Liver (tissue), 9 donors: ENCODE measurements around the gene UBE2S. TPM values are rescaled to one million over a fixed set of nuclear protein-coding genes. Genes with fewer than 3 reads are reported as not detected.

Source experiments
- DNase-seq: peaks from one replicate; pipeline ENCODE4 v3.0.0-alpha.2; 2017; ENCODE audit warnings: low spot score
- H3K27ac ChIP-seq, 2 donors: one replicate each; pipeline ENCODE4 v1.7.0; 2013; ENCODE audit warnings: inconsistent platforms in 2 of 2, low read length in 2 of 2, control low read depth in 1 of 2, low read depth in 1 of 2, mild to moderate bottlenecking in 1 of 2
- H3K27me3 ChIP-seq, 4 donors: one replicate each; pipeline versions ENCODE4 v1.6.1 to v1.7.0; 2013; ENCODE audit warnings: low read length in 3 of 4, inconsistent platforms in 1 of 4, mild to moderate bottlenecking in 1 of 4, moderate library complexity in 1 of 4; ENCODE audit not compliant: control insufficient read depth in 4 of 4, insufficient read depth in 4 of 4
- H3K36me3 ChIP-seq, 4 donors: one replicate each; pipeline versions ENCODE4 v1.6.1 to v1.7.0; 2013; ENCODE audit warnings: low read length in 3 of 4, mild to moderate bottlenecking in 3 of 4, low read depth in 1 of 4, moderate library complexity in 1 of 4; ENCODE audit not compliant: control insufficient read depth in 4 of 4, insufficient read depth in 3 of 4
- H3K4me1 ChIP-seq, 4 donors: one replicate each; pipeline versions ENCODE4 v1.6.1 to v1.7.0; 2013; ENCODE audit warnings: low read length in 3 of 4, mild to moderate bottlenecking in 3 of 4, moderate library complexity in 1 of 4; ENCODE audit not compliant: control insufficient read depth in 4 of 4, insufficient read depth in 4 of 4
- H3K4me3 ChIP-seq, 3 donors: one replicate each; pipeline versions ENCODE4 v1.6.1 to v1.7.0; 2013; ENCODE audit warnings: low read length in 3 of 3, control low read depth in 1 of 3, low read depth in 1 of 3, mild to moderate bottlenecking in 1 of 3
- H3K9ac ChIP-seq, 2 donors: one replicate each; pipeline ENCODE4 v1.7.0; 2013; ENCODE audit warnings: low read length in 2 of 2, mild to moderate bottlenecking in 2 of 2, moderate library complexity in 2 of 2, control low read depth in 1 of 2, low read depth in 1 of 2
- H3K9me3 ChIP-seq, 4 donors: one replicate each; pipeline versions ENCODE4 v1.6.1 to v1.7.0; 2013; ENCODE audit warnings: low read length in 3 of 4; ENCODE audit not compliant: control insufficient read depth in 4 of 4
- CTCF ChIP-seq: fragments of 150-350 bp; IDR thresholded peaks from 2 replicates; pipeline ENCODE4 v1.5.1; 2017; ENCODE audit warnings: improper control_type of control experiment, low read depth, low read length; ENCODE audit not compliant: missing input control
- EGR1 ChIP-seq, 2 donors: IDR thresholded peaks; 2 replicates each; pipeline ENCODE4 v1.6.1; 2016 to 2018; ENCODE audit warnings: antibody characterized with exemption in 2 of 2, low read depth in 2 of 2
- FOXA1 ChIP-seq: IDR thresholded peaks from 2 replicates; pipeline ENCODE4 v1.6.1; 2016; ENCODE audit warnings: antibody characterized with exemption
- FOXA2 ChIP-seq: IDR thresholded peaks from 2 replicates; pipeline ENCODE4 v1.6.1; 2016; ENCODE audit warnings: antibody characterized with exemption
- GABPA ChIP-seq, 2 donors: IDR thresholded peaks in 1 of 2; conservative IDR thresholded peaks in 1 of 2; 2 replicates each; pipeline ENCODE4 v1.6.1; 2016; ENCODE audit warnings: antibody characterized with exemption in 2 of 2, mild to moderate bottlenecking in 1 of 2, moderate library complexity in 1 of 2
- HNF4A ChIP-seq, 2 donors: conservative IDR thresholded peaks; 2 replicates each; pipeline ENCODE4 v1.6.1; 2016; ENCODE audit warnings: antibody characterized with exemption in 2 of 2, mild to moderate bottlenecking in 2 of 2
- HNF4G ChIP-seq: IDR thresholded peaks from 2 replicates; pipeline ENCODE4 v1.6.1; 2016; ENCODE audit warnings: antibody characterized with exemption
- JUND ChIP-seq, 2 donors: IDR thresholded peaks; 2 replicates each; pipeline ENCODE4 v1.6.1; 2016; ENCODE audit warnings: antibody characterized with exemption in 2 of 2
- NR2F2 ChIP-seq: IDR thresholded peaks from 2 replicates; pipeline ENCODE4 v1.6.1; 2016; ENCODE audit warnings: antibody characterized with exemption
- RAD21 ChIP-seq, 2 donors: IDR thresholded peaks; 2 replicates each; pipeline ENCODE4 v1.6.1; 2016; ENCODE audit warnings: antibody characterized with exemption in 2 of 2, mild to moderate bottlenecking in 2 of 2
- REST ChIP-seq: IDR thresholded peaks from 2 replicates; pipeline ENCODE4 v1.6.1; 2016; ENCODE audit warnings: antibody characterized with exemption, mild to moderate bottlenecking
- RXRA ChIP-seq, 2 donors: IDR thresholded peaks; 2 replicates each; pipeline ENCODE4 v1.6.1; 2017 to 2018; ENCODE audit warnings: antibody characterized with exemption in 2 of 2, mild to moderate bottlenecking in 1 of 2
- SP1 ChIP-seq: IDR thresholded peaks from 2 replicates; pipeline ENCODE4 v1.6.1; 2018; ENCODE audit warnings: antibody characterized with exemption, mild to moderate bottlenecking
- TAF1 ChIP-seq: conservative IDR thresholded peaks from 2 replicates; pipeline ENCODE4 v1.6.1; 2016; ENCODE audit warnings: antibody characterized with exemption, mild to moderate bottlenecking
- YY1 ChIP-seq: IDR thresholded peaks from 2 replicates; pipeline ENCODE4 v1.6.1; 2016; ENCODE audit warnings: antibody characterized with exemption, mild to moderate bottlenecking
- WGBS: extraction: QIAGEN DNeasy Blood & Tissue Kit; methylation state at CpG from one replicate; pipeline ENCODE4 v1.1.7; 2013; 5-methylcytosine and 5-hydroxymethylcytosine counted together
- polyA plus RNA-seq, 2 donors: library from polyadenylated mRNA; stranded (reverse) in 1 of 2; unstranded in 1 of 2; fragments of 200-250 nt in 1 of 2; fragments of >200 nt in 1 of 2; fragmentation: Nextera tagmentation in 1 of 2; extraction: Ambion mirVana in 1 of 2; gene quantifications; one replicate each; pipeline versions ENCODE4 v1.2.1 to v1.2.3, GENCODE V29; 2013 to 2015
- total RNA-seq, 2 donors: library from RNA; depleted of rRNA; stranded (reverse); fragments of >200 nt; gene quantifications; one replicate each; pipeline ENCODE4 v1.2.3, GENCODE V29; 2014
- TF ChIP-seq, protein P1 (sequence below): IDR thresholded peaks from 2 replicates; pipeline ENCODE4 v1.6.1; 2016; ENCODE audit warnings: antibody characterized with exemption
- TF ChIP-seq, protein P2 (sequence below): IDR thresholded peaks from 2 replicates; pipeline ENCODE4 v1.6.1; 2016; ENCODE audit warnings: antibody characterized with exemption
- TF ChIP-seq, protein P3 (sequence below): IDR thresholded peaks from 2 replicates; pipeline ENCODE4 v1.6.1; 2016; ENCODE audit warnings: antibody characterized with exemption
- donor health status: healthy.
- donor health status: healthy.
- donor health status: healthy.
- donor health status: healthy.
- donor health status: healthy.

The UBE2S gene
- total and polyA plus RNA-seq, 4 donors = 5.2 to 95.2 (median 6.8) TPM

- no peak for TF ChIP-seq REST
These were observed 46.7 kb downstream of the UBE2S start (continued) for GRCh38 chr19:55360902-55361301.

- H3K27me3 ChIP-seq = peaks cover 0 to 3% (median 0%) of the 10 kb centered on the region in 4 donors
- DNase-seq = no peak
- no peaks in the 10 kb centered on the region for H3K9me3 ChIP-seq
- no peaks in the 10 kb centered on the region for H3K4me1 ChIP-seq
- no peak overlapping the region for H3K27ac ChIP-seq
- H3K36me3 ChIP-seq = no peaks in the 10 kb centered on the region
- WGBS = 80% methylated on average over 32 of the region's 32 CpGs
- TF ChIP-seq FOXA2 (no peak), SP1 (no peak), RXRA (IDR thresholded peaks at IDR 0.05) (no peak), JUND (IDR thresholded peaks at IDR 0.05) (no peak), GABPA (IDR thresholded peaks at IDR 0.05 in 1 of 2, conservative IDR thresholded peaks at IDR 0.05 in 1 of 2) (no peak), HNF4G (no peak), YY1 (no peak), FOXA1 (no peak), REST (no peak), NR2F2 (no peak), EGR1 (IDR thresholded peaks at IDR 0.05; ENCODE audit: low read depth in 2 of 2) (no peak), CTCF (no peak), TAF1 (no peak), RAD21 (IDR thresholded peaks at IDR 0.05) (no peak), HNF4A (conservative IDR thresholded peaks at IDR 0.05) (no peak)
- TF ChIP-seq, protein P1, sequence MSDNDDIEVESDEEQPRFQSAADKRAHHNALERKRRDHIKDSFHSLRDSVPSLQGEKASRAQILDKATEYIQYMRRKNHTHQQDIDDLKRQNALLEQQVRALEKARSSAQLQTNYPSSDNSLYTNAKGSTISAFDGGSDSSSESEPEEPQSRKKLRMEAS = no peak
- TF ChIP-seq, protein P2, sequence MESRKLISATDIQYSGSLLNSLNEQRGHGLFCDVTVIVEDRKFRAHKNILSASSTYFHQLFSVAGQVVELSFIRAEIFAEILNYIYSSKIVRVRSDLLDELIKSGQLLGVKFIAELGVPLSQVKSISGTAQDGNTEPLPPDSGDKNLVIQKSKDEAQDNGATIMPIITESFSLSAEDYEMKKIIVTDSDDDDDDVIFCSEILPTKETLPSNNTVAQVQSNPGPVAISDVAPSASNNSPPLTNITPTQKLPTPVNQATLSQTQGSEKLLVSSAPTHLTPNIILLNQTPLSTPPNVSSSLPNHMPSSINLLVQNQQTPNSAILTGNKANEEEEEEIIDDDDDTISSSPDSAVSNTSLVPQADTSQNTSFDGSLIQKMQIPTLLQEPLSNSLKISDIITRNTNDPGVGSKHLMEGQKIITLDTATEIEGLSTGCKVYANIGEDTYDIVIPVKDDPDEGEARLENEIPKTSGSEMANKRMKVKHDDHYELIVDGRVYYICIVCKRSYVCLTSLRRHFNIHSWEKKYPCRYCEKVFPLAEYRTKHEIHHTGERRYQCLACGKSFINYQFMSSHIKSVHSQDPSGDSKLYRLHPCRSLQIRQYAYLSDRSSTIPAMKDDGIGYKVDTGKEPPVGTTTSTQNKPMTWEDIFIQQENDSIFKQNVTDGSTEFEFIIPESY = no peak
- TF ChIP-seq, protein P3, sequence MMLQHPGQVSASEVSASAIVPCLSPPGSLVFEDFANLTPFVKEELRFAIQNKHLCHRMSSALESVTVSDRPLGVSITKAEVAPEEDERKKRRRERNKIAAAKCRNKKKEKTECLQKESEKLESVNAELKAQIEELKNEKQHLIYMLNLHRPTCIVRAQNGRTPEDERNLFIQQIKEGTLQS = no peak
- no peak overlapping the region for H3K4me3 ChIP-seq
- no peak overlapping the region for H3K9ac ChIP-seq
These were observed 48.4 kb downstream of the UBE2S start for GRCh38 chr19:55358943-55359908.
